ENCODE measurements around the gene BACH2. TPM values are rescaled to one million over a fixed set of nuclear protein-coding genes. Genes with fewer than 3 reads are reported as not detected.

BACH2 gene
- total and polyA plus RNA-seq, 9 of the 15 experiments (the other 6 are each of a cell fraction or from before 2014, with no cell fraction given) = 0.06 to 3.1 (median 0.59) TPM

- H4K20me1 ChIP-seq (replicated peaks; ENCODE audit: control insufficient read depth, insufficient read depth, low read length) = no peaks in the 10 kb centered on the region
- 15% methylated on average over 5 of the region's 5 CpGs for WGBS (ENCODE audit: insufficient coverage, low coverage, missing lambda C conversion rate)
- POLR2A ChIA-PET = no interaction called here
These were observed 243.0 kb downstream of the BACH2 start for GRCh38 chr6:90053614-90054013.

GRCh38 chr6:90049295-90049694, 247.3 kb downstream of the BACH2 start:
- no peak overlapping the region for H2AFZ ChIP-seq (ENCODE audit: low read depth, low read length)
- no peaks in the 10 kb centered on the region for H4K20me1 ChIP-seq (replicated peaks; ENCODE audit: control insufficient read depth, insufficient read depth, low read length)
- H3K9me1 ChIP-seq (ENCODE audit: control insufficient read depth, insufficient read depth, low read length) = no peaks in the 10 kb centered on the region
- CTCF ChIA-PET (ENCODE audit: low intra/inter-chr PET ratio) = no interaction called here
- H3K4me3 ChIP-seq = no peak overlapping the region
- POLR2A ChIA-PET = no interaction called here
- H3K27ac ChIP-seq (ENCODE audit: extremely low read depth, low read depth, low read length) = no peak overlapping the region
- no peak overlapping the region for H3K9ac ChIP-seq (ENCODE audit: insufficient read depth in 1 of 2, low read depth in 2 of 2, low read length in 2 of 2)
- H3K79me2 ChIP-seq (ENCODE audit: control insufficient read depth, insufficient read depth, low read length) = no peaks in the 10 kb centered on the region
- intact Hi-C loops (cut with micrococcal nuclease) (no loop called here), in situ Hi-C loops (cut with MboI) (no loop called here)
- FAIRE-seq (no peak), DNase-seq (ENCODE audit: extremely low read depth in 1 of 4, low spot score in 3 of 4) (no peak), ATAC-seq (no peak)
- no peaks in the 10 kb centered on the region for H3K36me3 ChIP-seq (ENCODE audit: control insufficient read depth, insufficient read depth, low read length)
- TF ChIP-seq ZNF407 (IDR thresholded peaks at IDR 0.05; ENCODE audit: low read depth) = no peak
- no peak for TF ChIP-seq HLTF (IDR thresholded peaks at IDR 0.05)
- no peak for TF ChIP-seq SMARCA5 (IDR thresholded peaks at IDR 0.05)
- TF ChIP-seq LCOR (CRISPR knock-in tag; IDR thresholded peaks at IDR 0.05) = no peak
- no peak for TF ChIP-seq ZNF146 (CRISPR knock-in tag; IDR thresholded peaks at IDR 0.05; ENCODE audit: unreplicated experiment)
- H3K9me3 ChIP-seq (replicated peaks; ENCODE audit: control insufficient read depth, insufficient read depth, low read depth, low read length) = 0 out of 2 replicates have a peak, but pooled peaks cover 4% of the 10 kb centered on the region
- H3K4me1 ChIP-seq (replicated peaks in 1 of 2; ENCODE audit: control insufficient read depth in 2 of 2, insufficient read depth in 2 of 2, low read length in 2 of 2) = peaks cover 0 to 17% of the 10 kb centered on the region in 2 experiments; a peak in 3 of 5 replicates
- no peak overlapping the region for H3K4me2 ChIP-seq (ENCODE audit: insufficient read depth, low read length)
- 20% methylated on average over 5 of the region's 5 CpGs for WGBS (ENCODE audit: insufficient coverage, low coverage, missing lambda C conversion rate)
- H3K27me3 ChIP-seq (ENCODE audit: control insufficient read depth in 2 of 2, insufficient read depth in 2 of 2, low read length in 2 of 2) = no peaks in the 10 kb centered on the region
- no TSS peak for BruUV-seq (replicated peaks)

More at GRCh38 chr6:90053614-90054013, 243.0 kb downstream of the BACH2 start:
- Histone ChIP-seq H3K4me2 (ENCODE audit: insufficient read depth, low read length) (no peak overlapping the region), H2AFZ (ENCODE audit: low read depth, low read length) (no peak overlapping the region), H3K27ac (ENCODE audit: extremely low read depth, low read depth, low read length) (no peak overlapping the region), H3K9ac (ENCODE audit: insufficient read depth in 1 of 2, low read depth in 2 of 2, low read length in 2 of 2) (no peak overlapping the region), H3K36me3 (ENCODE audit: control insufficient read depth, insufficient read depth, low read length) (no peaks in the 10 kb centered on the region), H3K4me1 (replicated peaks in 1 of 2; ENCODE audit: control insufficient read depth in 2 of 2, insufficient read depth in 2 of 2, low read length in 2 of 2) (no peaks in the 10 kb centered on the region), H3K9me1 (ENCODE audit: control insufficient read depth, insufficient read depth, low read length) (no peaks in the 10 kb centered on the region), H3K4me3 (no peak overlapping the region), H3K79me2 (ENCODE audit: control insufficient read depth, insufficient read depth, low read length) (no peaks in the 10 kb centered on the region), H3K27me3 (ENCODE audit: control insufficient read depth in 2 of 2, insufficient read depth in 2 of 2, low read length in 2 of 2) (no peaks in the 10 kb centered on the region), H3K9me3 (replicated peaks; ENCODE audit: control insufficient read depth, insufficient read depth, low read depth, low read length) (0 out of 2 replicates have a peak, but pooled peaks cover 4% of the 10 kb centered on the region)
- no peak for DNase-seq (ENCODE audit: extremely low read depth in 1 of 4, low spot score in 3 of 4)
- intact Hi-C loops (cut with micrococcal nuclease) = no loop called here
- ATAC-seq = no peak
- in situ Hi-C loops (cut with MboI) = no loop called here
- CTCF ChIA-PET (ENCODE audit: low intra/inter-chr PET ratio) = no interaction called here
- TF ChIP-seq, protein P1, sequence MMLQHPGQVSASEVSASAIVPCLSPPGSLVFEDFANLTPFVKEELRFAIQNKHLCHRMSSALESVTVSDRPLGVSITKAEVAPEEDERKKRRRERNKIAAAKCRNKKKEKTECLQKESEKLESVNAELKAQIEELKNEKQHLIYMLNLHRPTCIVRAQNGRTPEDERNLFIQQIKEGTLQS (IDR thresholded peaks at IDR 0.05) = 0 out of 2 replicates have a peak, but pooled peaks have one; percentile 14
- TF ChIP-seq, protein P1 (CRISPR knock-in tag; conservative IDR thresholded peaks at IDR 0.05) = no peak
- no peak for TF ChIP-seq STAT5B (CRISPR knock-in tag; IDR thresholded peaks at IDR 0.05)
- FAIRE-seq = no peak
- BruUV-seq (replicated peaks) = no TSS peak

All from K562 (cell line).